HUES6 (cell line): Measurements from ENCODE around the gene CMTM7.
"Not testable (repeated sequence)": the region's sequence is repeated elsewhere in the genome, so short reads cannot be mapped to it uniquely, and the experiment has no call there.

Source experiments
- H3K27ac ChIP-seq: 2 replicates; pipeline ENCODE4 v1.7.0; 2013; ENCODE audit warnings: low read depth, mild to moderate bottlenecking, low read length, inconsistent platforms
- H3K27me3 ChIP-seq: 2 replicates; pipeline ENCODE4 v1.6.1; 2013; ENCODE audit warnings: low read length; ENCODE audit not compliant: control insufficient read depth, insufficient read depth
- H3K36me3 ChIP-seq: 2 replicates; pipeline ENCODE4 v1.6.1; 2013; ENCODE audit warnings: low read length; ENCODE audit not compliant: control insufficient read depth, insufficient read depth
- H3K4me1 ChIP-seq: 2 replicates; pipeline ENCODE4 v1.6.1; 2013; ENCODE audit warnings: low read length; ENCODE audit not compliant: control insufficient read depth, insufficient read depth
- H3K4me3 ChIP-seq: 2 replicates; pipeline ENCODE4 v1.5.1; 2013; ENCODE audit warnings: low read depth, low read length
- H3K9ac ChIP-seq: one replicate; pipeline ENCODE4 v1.6.1; 2013; ENCODE audit warnings: mild to moderate bottlenecking, low read length
- H3K9me3 ChIP-seq: 2 replicates; pipeline ENCODE4 v1.6.1; 2013; ENCODE audit warnings: low read depth, low read length; ENCODE audit not compliant: control insufficient read depth, insufficient read depth

The CMTM7 gene

DNA sequence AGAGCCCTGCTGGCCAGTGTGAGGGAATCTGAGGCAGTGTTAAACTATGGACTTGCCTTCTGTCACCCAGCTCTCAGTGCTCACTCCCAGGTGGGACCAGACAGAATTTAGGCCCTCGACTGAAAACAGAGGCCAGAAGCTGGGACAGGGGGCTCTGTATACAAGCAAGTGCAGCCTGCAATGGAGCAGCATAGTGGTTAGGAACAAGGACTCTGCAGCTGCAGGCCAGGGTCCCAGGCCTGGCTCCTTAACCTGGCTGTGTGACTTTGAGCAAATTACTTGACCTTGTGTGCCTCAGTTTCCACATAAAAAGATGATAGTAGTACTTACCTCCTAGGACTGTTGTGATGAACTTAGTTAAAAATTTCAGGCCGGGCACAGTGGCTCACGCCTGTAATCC lies 39.8 kb downstream of the CMTM7 start:
- Histone ChIP-seq H3K4me3 (no peak overlapping the region), H3K9ac (no peak overlapping the region), H3K27me3 (no peaks in the 10 kb centered on the region), H3K36me3 (no peaks in the 10 kb centered on the region), H3K4me1 (no peaks in the 10 kb centered on the region; the same call in 1 of the 2 replicates), H3K27ac (no peak overlapping the region), H3K9me3 (no peaks in the 10 kb centered on the region)

DNA sequence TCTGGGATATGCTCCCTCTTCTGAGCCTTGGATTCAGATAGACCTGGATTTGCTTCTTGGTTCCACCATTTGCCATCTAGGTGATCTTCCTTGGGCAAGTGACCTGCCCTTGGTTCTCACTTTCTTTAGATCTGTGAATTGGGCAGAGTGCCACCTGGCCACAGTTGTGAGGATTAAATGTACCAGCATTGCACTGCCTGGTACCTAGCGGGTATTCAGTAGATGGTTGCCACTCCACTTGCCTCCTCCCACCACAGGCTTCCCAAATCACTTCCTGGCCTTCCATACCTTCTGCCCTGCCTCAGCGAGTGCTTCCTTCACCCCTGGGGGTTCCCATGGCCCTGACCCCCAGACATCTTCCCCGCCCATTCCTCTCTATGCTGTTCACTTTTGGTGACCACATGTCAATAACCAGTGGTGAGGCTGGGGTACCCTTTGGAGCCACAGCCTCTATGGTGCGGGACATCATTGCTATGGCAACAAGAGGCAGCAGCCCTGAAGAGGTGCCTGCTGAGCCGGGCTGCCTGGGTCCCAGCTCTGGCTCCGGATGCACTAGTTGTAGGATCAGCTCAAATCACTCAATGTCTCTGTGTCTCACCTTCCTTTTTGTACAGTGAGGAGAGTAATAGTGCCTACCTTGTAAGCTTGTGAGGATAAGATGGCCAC lies 40.5 kb downstream of the CMTM7 start:
- Histone ChIP-seq H3K36me3 (no peaks in the 10 kb centered on the region), H3K4me3 (no peak overlapping the region), H3K4me1 (no peaks in the 10 kb centered on the region; the same call in 1 of the 2 replicates), H3K27ac (no peak overlapping the region), H3K9me3 (no peaks in the 10 kb centered on the region), H3K9ac (no peak overlapping the region), H3K27me3 (no peaks in the 10 kb centered on the region)

DNA sequence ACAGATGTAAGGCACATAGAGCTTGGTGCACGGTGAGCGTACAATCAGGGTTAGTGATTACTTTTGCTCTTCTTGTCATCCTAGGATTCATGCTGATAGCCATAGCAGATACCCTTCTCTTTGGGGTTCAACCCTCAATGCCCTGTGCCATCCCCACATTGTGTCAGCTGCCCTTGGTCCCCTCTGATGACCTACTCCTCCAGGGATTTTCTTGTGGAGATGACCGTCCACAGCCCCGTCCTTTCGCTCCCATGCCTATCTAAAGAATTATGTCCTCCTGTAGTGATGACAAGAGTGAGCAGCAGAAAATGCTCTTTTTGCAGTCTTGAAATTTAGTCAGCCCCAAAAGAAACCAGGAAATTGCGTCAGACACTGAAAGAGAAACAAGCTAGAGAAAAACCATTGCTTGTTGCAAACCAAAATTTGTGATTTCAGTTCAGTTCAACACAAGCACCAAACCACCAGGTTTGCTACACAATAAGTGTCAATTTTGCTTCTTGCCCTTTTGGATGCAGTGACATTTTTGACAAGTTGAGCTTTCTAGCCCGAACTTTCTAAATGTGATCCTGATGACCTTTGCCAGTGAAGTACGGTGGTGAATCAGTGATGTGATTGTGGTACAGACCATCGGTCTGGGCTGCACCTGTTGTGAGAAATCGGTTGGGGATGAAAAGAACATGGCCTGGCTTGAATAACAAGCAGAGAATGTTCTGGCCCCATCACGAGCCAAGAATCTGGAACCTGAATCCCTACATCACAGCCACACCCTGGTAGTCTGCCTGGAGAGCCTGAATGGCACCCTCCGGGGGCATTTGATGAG lies 41.3 kb downstream of the CMTM7 start:
- H3K27me3 ChIP-seq = no peaks in the 10 kb centered on the region
- H3K36me3 ChIP-seq = no peaks in the 10 kb centered on the region
- H3K9me3 ChIP-seq = no peaks in the 10 kb centered on the region
- H3K27ac ChIP-seq = no peak overlapping the region
- no peaks in the 10 kb centered on the region; the same call in 1 of the 2 replicates for H3K4me1 ChIP-seq
- H3K4me3 ChIP-seq = no peak overlapping the region
- H3K9ac ChIP-seq = no peak overlapping the region

DNA sequence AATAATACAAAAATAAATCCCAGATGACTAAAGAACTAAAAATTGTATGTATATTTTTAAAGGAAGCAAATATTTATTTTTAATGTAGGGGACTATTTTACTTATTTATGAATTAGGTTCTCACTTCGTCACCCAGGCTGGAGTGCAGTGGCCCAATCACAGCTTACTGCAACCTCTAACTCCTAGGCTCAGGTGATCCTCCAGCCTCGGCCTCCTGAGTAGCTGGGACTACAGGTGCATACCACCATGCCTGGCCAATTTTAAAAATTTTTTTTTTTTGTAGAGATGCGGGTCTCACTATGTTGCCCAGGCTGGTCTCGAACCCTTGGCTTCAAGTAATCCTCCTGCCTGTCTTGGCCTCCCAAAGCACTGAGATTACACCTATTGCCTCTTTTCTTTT lies 42.6 kb downstream of the CMTM7 start:
- Histone ChIP-seq H3K27me3 (no peaks in the 10 kb centered on the region), H3K9me3 (no peaks in the 10 kb centered on the region), H3K4me1 (peaks cover 5% of the 10 kb centered on the region; the same call in 1 of the 2 replicates), H3K9ac (no peak overlapping the region), H3K27ac (no peak overlapping the region), H3K36me3 (no peaks in the 10 kb centered on the region), H3K4me3 (no peak overlapping the region)

DNA sequence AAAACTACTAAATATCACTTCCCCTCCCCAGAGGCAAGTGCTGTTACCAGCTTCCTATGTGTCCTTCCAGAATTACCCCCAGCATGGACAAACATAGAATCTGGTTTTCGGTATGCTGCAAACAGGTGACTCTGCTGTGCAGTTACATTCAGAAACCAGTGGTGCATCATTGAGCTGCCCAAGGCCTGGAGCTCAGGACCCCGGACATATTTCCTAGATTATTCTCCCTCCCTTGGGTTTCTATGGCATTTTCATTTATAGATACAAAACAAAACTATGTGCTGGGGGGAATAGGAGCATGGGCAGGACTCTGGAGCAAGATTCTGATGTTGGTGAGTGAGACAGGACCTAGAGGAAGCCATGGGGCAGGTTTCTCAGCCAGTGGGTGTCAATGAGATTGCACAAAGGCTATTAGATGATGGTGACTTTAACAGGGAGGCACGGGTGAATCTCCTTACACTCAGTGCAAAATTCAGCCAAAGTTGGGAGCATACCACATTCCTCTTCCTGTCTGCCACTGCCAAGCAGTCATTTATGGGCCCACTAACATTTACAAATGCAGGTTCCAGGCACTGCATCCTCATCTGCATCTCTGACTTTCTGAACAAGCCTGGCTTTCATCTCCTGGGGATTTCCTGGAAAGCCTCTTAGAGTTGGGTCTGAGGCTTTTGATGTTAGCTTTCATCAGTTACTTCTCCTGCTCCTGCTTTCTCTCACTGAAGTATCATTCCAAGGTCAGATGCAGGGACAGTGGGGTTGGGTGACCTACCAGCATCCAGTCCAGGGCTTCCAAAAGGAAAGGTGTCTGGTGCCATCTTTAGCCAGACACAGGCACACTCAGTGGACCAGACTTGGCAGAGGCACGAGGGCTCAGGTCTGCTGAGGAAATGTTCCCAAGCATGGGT lies 44.5 kb downstream of the CMTM7 start:
- Histone ChIP-seq H3K9ac (no peak overlapping the region), H3K4me1 (peaks cover 5% of the 10 kb centered on the region; the same call in 1 of the 2 replicates), H3K9me3 (no peaks in the 10 kb centered on the region), H3K27ac (no peak overlapping the region), H3K4me3 (no peak overlapping the region), H3K27me3 (no peaks in the 10 kb centered on the region), H3K36me3 (no peaks in the 10 kb centered on the region)

DNA sequence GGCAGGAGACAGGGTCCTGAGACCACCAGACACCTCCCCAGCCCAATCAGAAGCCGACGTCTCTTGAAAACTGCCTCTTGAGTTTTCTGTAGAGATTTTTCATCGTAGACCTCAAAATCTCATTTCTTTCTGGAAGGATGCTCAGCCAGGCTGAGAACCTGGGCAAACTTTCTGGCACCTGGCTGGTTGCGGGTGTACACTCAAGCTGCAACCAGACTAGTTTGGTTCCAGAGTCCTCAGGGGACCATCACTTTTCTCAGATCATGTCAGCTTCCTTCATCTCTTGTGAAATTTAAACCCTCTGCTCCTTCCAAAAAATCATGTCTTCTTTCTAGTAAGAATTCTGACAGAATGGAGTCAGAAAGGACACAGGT lies 45.1 kb downstream of the CMTM7 start:
- no peak overlapping the region for H3K27ac ChIP-seq
- H3K36me3 ChIP-seq = peaks cover under 1% of the 10 kb centered on the region; the same call in 1 of the 2 replicates
- H3K4me1 ChIP-seq = peaks cover 5% of the 10 kb centered on the region; the same call in 1 of the 2 replicates
- H3K9me3 ChIP-seq = no peaks in the 10 kb centered on the region
- H3K27me3 ChIP-seq = no peaks in the 10 kb centered on the region
- H3K9ac ChIP-seq = no peak overlapping the region
- no peak overlapping the region for H3K4me3 ChIP-seq

DNA sequence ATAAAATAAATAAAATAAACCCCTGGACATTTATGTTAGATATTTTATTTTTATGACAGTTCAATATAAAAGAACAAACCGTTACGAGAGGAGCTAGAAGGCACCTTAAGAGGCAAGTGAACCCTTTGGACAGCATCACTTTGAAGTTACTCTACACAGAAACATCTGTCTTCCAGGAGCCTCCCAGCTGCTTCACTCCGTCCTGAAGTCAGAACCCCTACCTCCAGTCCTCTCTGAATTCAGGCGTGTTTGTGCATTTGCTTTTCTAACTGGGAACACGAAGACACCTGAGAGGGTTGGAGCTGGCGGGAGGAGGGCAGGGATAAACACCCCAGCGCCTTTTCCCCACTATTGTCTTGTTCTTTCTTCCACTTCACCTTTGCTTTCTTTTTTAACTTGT lies 46.2 kb downstream of the CMTM7 start:
- no peak overlapping the region for H3K9ac ChIP-seq

DNA sequence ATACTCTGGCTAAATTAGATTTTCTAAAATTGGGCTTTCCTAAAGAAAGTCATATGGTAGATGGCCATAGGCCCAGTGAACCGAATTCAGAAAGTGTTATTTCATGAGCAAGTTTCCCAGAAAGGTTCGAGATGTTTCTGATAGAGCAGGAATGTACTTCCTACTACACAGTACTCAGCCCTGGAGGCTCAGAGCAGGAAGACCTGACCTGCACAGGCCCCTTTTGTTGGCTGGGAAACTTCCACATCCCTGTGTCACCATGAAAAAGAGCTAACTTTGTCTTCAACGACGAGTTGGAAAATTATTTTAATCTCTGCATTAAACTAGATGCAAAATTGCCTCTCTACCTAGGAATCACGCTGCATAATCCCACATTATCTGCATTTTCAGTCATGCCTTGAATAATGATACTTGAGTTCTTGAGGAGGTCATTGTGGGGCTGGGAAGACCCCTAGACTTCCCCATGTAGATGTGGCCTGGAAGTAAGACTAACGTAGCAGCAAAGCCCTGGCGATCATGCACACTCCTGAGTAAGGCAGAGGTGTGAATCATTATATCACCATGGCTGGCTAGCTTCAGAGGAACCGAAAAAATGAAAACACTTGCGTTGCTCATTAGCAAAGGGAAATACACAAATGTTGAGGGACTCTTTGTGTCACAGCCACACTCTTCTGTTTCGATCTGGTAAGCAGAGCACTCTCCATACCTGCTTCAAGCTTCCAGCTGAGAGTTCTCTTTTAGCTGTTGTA lies 47.1 kb downstream of the CMTM7 start:
- Histone ChIP-seq H3K4me1 (peaks cover 5% of the 10 kb centered on the region; the same call in 1 of the 2 replicates), H3K36me3 (peaks cover 5% of the 10 kb centered on the region; the same call in 1 of the 2 replicates)

More for the DNA sequence above, 46.2 kb downstream of the CMTM7 start:
- H3K4me3 ChIP-seq = no peak overlapping the region
- H3K4me1 ChIP-seq = peaks cover 5% of the 10 kb centered on the region; the same call in 1 of the 2 replicates
- H3K36me3 ChIP-seq = peaks cover 5% of the 10 kb centered on the region; the same call in 1 of the 2 replicates
- H3K9me3 ChIP-seq = no peaks in the 10 kb centered on the region
- H3K27me3 ChIP-seq = no peaks in the 10 kb centered on the region
- no peak overlapping the region for H3K27ac ChIP-seq

DNA sequence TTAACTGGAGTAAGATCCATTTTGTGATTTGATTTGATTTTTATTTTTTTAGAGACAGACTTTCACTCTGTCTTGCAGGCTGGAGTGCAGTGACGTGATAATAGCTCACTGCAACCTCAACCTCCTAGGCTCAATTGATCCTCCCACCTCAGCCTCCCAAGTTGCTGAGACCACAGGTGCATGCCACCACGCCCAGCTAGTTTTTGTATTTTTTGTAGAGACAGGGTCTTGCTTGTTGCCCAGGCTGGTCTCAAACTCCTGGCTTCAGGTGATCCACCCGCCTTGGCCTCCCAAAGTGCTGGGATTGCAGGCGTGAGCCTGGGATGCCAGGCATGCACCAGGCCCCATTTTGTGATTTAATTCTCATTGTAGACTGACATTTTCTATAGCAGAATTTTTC lies 47.8 kb downstream of the CMTM7 start:
- not testable (repeated sequence) for H3K27ac ChIP-seq, H3K27me3 ChIP-seq, H3K9me3 ChIP-seq, H3K4me1 ChIP-seq, H3K9ac ChIP-seq, H3K4me3 ChIP-seq, H3K36me3 ChIP-seq

More for the DNA sequence above, 47.1 kb downstream of the CMTM7 start:
- no peak overlapping the region for H3K4me3 ChIP-seq
- no peaks in the 10 kb centered on the region for H3K9me3 ChIP-seq
- H3K9ac ChIP-seq = no peak overlapping the region
- H3K27ac ChIP-seq = no peak overlapping the region
- H3K27me3 ChIP-seq = no peaks in the 10 kb centered on the region

DNA sequence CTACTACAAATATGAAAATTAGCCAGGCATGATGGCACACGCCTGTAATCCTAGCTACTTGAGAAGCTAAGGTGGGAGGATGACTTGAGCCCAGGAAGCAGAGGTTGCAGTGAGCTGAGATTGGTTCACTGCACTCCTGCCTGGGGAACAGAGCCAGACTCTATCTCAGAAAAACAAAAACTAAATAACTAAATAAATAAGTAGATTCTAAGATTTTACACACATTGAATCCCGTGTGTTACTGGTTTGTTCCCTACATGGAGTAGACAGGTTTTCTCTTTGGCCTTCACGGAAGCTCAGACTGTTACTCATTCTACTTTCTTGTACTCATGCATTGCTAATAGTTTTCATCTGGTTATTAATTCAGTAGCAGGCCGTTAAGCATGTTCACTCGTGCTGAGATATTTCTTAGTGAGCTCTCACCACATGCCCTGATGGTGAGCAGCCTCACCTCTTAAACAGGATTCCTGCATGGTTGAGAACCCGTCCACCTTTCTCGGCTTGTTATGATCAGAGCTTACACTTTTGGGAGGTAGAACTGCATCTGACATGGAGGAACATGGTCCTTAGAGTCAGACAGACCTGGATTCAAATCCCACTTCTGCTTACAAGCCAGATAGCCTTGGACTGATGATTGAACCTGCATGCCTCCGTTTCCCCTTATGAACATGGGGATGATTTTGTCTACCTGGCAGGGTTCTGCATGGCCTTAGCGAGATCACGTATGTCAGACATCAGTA lies 49.1 kb downstream of the CMTM7 start:
- H3K4me3 ChIP-seq = no peak overlapping the region
- peaks cover 5% of the 10 kb centered on the region; the same call in 1 of the 2 replicates for H3K4me1 ChIP-seq
- no peak overlapping the region for H3K27ac ChIP-seq
- H3K27me3 ChIP-seq = no peaks in the 10 kb centered on the region
- no peaks in the 10 kb centered on the region for H3K9me3 ChIP-seq
- peaks cover 5% of the 10 kb centered on the region; the same call in 1 of the 2 replicates for H3K36me3 ChIP-seq
- H3K9ac ChIP-seq = no peak overlapping the region
